B cell (primary cell): ENCODE data around the gene DAG1. TPM values are rescaled to one million over a fixed set of nuclear protein-coding genes. Genes with fewer than 3 reads are reported as not detected.

Experiments
- ATAC-seq: fragments of 200-7000 bp; cut with Tn5 transposase; one replicate; pipeline ENCODE4 v1.10.0; 2021; ENCODE audit warnings: low read depth, mild to moderate bottlenecking, moderate number of reproducible peaks, moderate library complexity
- CTCF ChIA-PET: fragments of 350-600 bp; sonication (Branson Sonifier 250); formaldehyde crosslinking; loops from one replicate; lab custom pipeline; 2021; ENCODE audit warnings: antibody characterized with exemption, inconsistent platforms; lab: Charles Lee
- POLR2A ChIA-PET: fragments of 350-600 bp; sonication (Branson Sonifier 250); formaldehyde crosslinking; loops from one replicate; lab custom pipeline; 2021; ENCODE audit warnings: antibody characterized with exemption; lab: Charles Lee
- DNase-seq: peaks from one replicate; pipeline ENCODE4 v3.0.0; 2013
- H2AFZ ChIP-seq: 2 replicates; pipeline ENCODE4 v1.6.1; 2012; ENCODE audit warnings: mild to moderate bottlenecking, low read depth, low read length; ENCODE audit not compliant: insufficient read depth, poor library complexity, severe bottlenecking
- H3K27ac ChIP-seq, 2 donors: 1 replicate in 1 of 2; 2 replicates in 1 of 2; pipeline ENCODE4 v1.5.1; 2012 to 2013; ENCODE audit warnings: low read length in 2 of 2, mild to moderate bottlenecking in 2 of 2, moderate library complexity in 1 of 2
- H3K27me3 ChIP-seq, 4 experiments: fragments of 200-600 bp in 1 of 4; sonication (generic) in 1 of 4; replicated peaks in 1 of 4; 1 replicate in 2 of 4; 2 replicates in 2 of 4; pipeline versions ENCODE4 v1.6.1 to v1.7.0; 2013 to 2016; ENCODE audit warnings: low read length in 3 of 4, mild to moderate bottlenecking in 2 of 4, mixed read lengths in 1 of 4, moderate library complexity in 1 of 4; ENCODE audit not compliant: insufficient read depth in 4 of 4, control insufficient read depth in 3 of 4; ENCODE audit errors: control extremely low read depth in 1 of 4
- H3K36me3 ChIP-seq, 2 experiments: replicated peaks in 1 of 2; 1 replicate in 1 of 2; 2 replicates in 1 of 2; pipeline versions ENCODE4 v1.6.1 to v1.7.1; 2013; ENCODE audit warnings: low read length in 1 of 2; ENCODE audit not compliant: insufficient read depth in 2 of 2, control insufficient read depth in 1 of 2; ENCODE audit errors: control extremely low read depth in 1 of 2, extremely low read depth in 1 of 2
- H3K4me1 ChIP-seq, 2 donors: fragments of 200-600 bp in 1 of 2; sonication (generic) in 1 of 2; 1 replicate in 1 of 2; 2 replicates in 1 of 2; pipeline versions ENCODE4 v1.5.1 to v1.6.1; 2013 to 2017; ENCODE audit warnings: low read length in 2 of 2; ENCODE audit not compliant: control insufficient read depth in 2 of 2, insufficient read depth in 2 of 2
- H3K4me2 ChIP-seq: replicated peaks from 2 replicates; pipeline ENCODE3; 2012; ENCODE audit warnings: mild to moderate bottlenecking, low read depth, low read length; ENCODE audit not compliant: poor library complexity, severe bottlenecking
- H3K4me3 ChIP-seq, 5 experiments: fragments of 200-600 bp in 1 of 5; sonication (generic) in 1 of 5; 1 replicate in 3 of 5; 2 replicates in 2 of 5; pipeline versions ENCODE4 v1.5.1 to v1.7.0; 2011 to 2016; ENCODE audit warnings: low read length in 4 of 5, mild to moderate bottlenecking in 4 of 5, low read depth in 2 of 5, control low read depth in 1 of 5, moderate library complexity in 1 of 5; ENCODE audit not compliant: insufficient read depth in 1 of 5; ENCODE audit errors: control extremely low read depth in 1 of 5, extremely low read depth in 1 of 5
- H3K79me2 ChIP-seq: fragments of 200-600 bp; sonication (generic); one replicate; pipeline ENCODE4 v1.6.0; 2016; ENCODE audit warnings: low read length; ENCODE audit not compliant: control insufficient read depth, insufficient read depth
- H3K9ac ChIP-seq: fragments of 200-600 bp; sonication (generic); 2 replicates; pipeline ENCODE4 v1.6.1; 2017; ENCODE audit warnings: mild to moderate bottlenecking, low read length, moderate library complexity
- H3K9me3 ChIP-seq, 3 donors: one replicate each; pipeline versions ENCODE4 v1.6.1 to v1.7.1; 2013; ENCODE audit warnings: low read length in 2 of 3; ENCODE audit not compliant: control insufficient read depth in 2 of 3, insufficient read depth in 1 of 3; ENCODE audit errors: control extremely low read depth in 1 of 3
- H4K20me1 ChIP-seq: 2 replicates; pipeline ENCODE4 v1.6.0; 2012; ENCODE audit warnings: mild to moderate bottlenecking, low read length; ENCODE audit not compliant: insufficient read depth, control insufficient read depth, poor library complexity, severe bottlenecking
- H3K27ac Mint-ChIP-seq: one replicate; pipeline ENCODE4 v1.8.0; 2021; ENCODE audit warnings: mixed read lengths
- H3K27me3 Mint-ChIP-seq: one replicate; pipeline ENCODE4 v1.8.0; 2021; ENCODE audit warnings: mixed read lengths
- H3K4me1 Mint-ChIP-seq: one replicate; pipeline ENCODE4 v1.8.0; 2021; ENCODE audit warnings: mixed read lengths
- H3K4me3 Mint-ChIP-seq: one replicate; pipeline ENCODE4 v1.8.0; 2021; ENCODE audit warnings: mixed read lengths
- H3K9me3 Mint-ChIP-seq: one replicate; pipeline ENCODE4 v1.8.0; 2022; ENCODE audit warnings: mixed read lengths; ENCODE audit not compliant: insufficient read depth
- EZH2 ChIP-seq: IDR thresholded peaks from 2 replicates; pipeline ENCODE4 v1.6.1; 2012; ENCODE audit warnings: borderline replicate concordance, low read depth, mild to moderate bottlenecking, moderate library complexity, low read length; ENCODE audit not compliant: insufficient read depth, poor library complexity, severe bottlenecking
- WGBS: methylation state at CpG from one replicate; pipeline ENCODE4 v1.1.5; 2013; ENCODE audit warnings: missing lambda C conversion rate; ENCODE audit not compliant: insufficient coverage; 5-methylcytosine and 5-hydroxymethylcytosine counted together
- intact Hi-C: fragments of 100-400 bp; cut with micrococcal nuclease; formaldehyde crosslinking; loops from one replicate; pipeline ENCODE4 v1.10.0; 2022
- polyA plus RNA-seq: library from polyadenylated mRNA; depleted of rRNA; stranded (reverse); fragments of >200 nt; gene quantifications from 2 replicates; pipeline ENCODE4 v1.2.3, GENCODE V29; 2012
- total RNA-seq, 2 donors: library from RNA; stranded (reverse); fragments of 120-200 nt in 1 of 2; gene quantifications; 1 replicate in 1 of 2; 2 replicates in 1 of 2; pipeline versions ENCODE4 v1.2.3 to v1.2.4, GENCODE V29; 2013 to 2022
- TF ChIP-seq, protein P1 (sequence below): fragments of 200-600 bp; IDR thresholded peaks from one replicate; pipeline ENCODE4 v1.8.0; 2022; ENCODE audit warnings: antibody characterized with exemption, mild to moderate bottlenecking

The DAG1 gene
- total and polyA plus RNA-seq, 2 donors (not counting 1 experiment from before 2014, with no cell fraction given): 9.6 to 27.2 TPM

DNA sequence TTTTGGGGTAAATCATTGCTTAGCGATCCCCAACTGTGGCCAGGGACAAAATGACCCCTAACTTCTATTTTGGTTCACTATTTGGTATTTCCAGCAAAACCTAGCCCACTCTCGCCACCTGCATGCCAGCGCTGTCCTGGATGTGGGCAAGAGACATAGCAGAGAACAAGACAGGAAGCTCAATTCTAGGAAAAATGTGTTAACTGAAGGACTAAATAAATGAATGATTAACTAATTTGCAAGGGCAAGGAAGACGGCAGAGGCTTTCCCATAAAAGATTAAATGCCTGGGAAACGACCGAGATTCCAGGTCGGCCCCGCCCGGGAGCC lies 41.4 kb upstream of the DAG1 start:
- Histone ChIP-seq H3K27me3 (no peaks in the 10 kb centered on the region), H4K20me1 (no peaks in the 10 kb centered on the region), H3K9me3 (no peaks in the 10 kb centered on the region), H3K79me2 (peaks cover 3% of the 10 kb centered on the region), H3K4me2 (peak overlapping the region; percentile 85), H2AFZ (peak overlapping the region; percentile 91), H3K4me3 (peak overlapping the region; percentile 47 to 77 (median 72)), H3K4me1 (peaks cover 7 to 11% of the 10 kb centered on the region in 2 donors), H3K36me3 (peaks cover 0 to 16% of the 10 kb centered on the region in 2 experiments), H3K27ac (peak overlapping the region; percentile 77 to 89), H3K9ac (peak overlapping the region; percentile 74)
- TF ChIP-seq, protein P1, sequence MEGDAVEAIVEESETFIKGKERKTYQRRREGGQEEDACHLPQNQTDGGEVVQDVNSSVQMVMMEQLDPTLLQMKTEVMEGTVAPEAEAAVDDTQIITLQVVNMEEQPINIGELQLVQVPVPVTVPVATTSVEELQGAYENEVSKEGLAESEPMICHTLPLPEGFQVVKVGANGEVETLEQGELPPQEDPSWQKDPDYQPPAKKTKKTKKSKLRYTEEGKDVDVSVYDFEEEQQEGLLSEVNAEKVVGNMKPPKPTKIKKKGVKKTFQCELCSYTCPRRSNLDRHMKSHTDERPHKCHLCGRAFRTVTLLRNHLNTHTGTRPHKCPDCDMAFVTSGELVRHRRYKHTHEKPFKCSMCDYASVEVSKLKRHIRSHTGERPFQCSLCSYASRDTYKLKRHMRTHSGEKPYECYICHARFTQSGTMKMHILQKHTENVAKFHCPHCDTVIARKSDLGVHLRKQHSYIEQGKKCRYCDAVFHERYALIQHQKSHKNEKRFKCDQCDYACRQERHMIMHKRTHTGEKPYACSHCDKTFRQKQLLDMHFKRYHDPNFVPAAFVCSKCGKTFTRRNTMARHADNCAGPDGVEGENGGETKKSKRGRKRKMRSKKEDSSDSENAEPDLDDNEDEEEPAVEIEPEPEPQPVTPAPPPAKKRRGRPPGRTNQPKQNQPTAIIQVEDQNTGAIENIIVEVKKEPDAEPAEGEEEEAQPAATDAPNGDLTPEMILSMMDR: no peak
- no peak for TF ChIP-seq EZH2
- DNase-seq (no peak), ATAC-seq (no peak)
- Mint-ChIP-seq H3K4me3 (peak overlapping the region; percentile 91), H3K9me3 (no peaks in the 10 kb centered on the region), H3K27me3 (no peaks in the 10 kb centered on the region), H3K27ac (peak overlapping the region; percentile 94), H3K4me1 (peaks cover 11% of the 10 kb centered on the region)
- CTCF ChIA-PET: interaction anchor here (0.7 to 3.0 kb wide), 10 partner anchors 12 to 263 kb away, joined by 3 to 18 read pairs (median 4); partner anchors contain the start of genes CCDC71 and USP4
- 1% methylated on average over 7 of the region's 9 CpGs for WGBS
- intact Hi-C loops: loop anchor here (1.0 kb wide), 7 partner anchors 12 to 421 kb away; partner anchors contain the start of genes DAG1, TCTA, USP4 and WDR6
- POLR2A ChIA-PET: interaction anchor here (0.6 to 2.6 kb wide), 10 partner anchors 12 to 422 kb away, joined by 3 to 35 read pairs (median 12); partner anchors contain the start of genes DAG1, GPX1, RHOA and TCTA

DNA sequence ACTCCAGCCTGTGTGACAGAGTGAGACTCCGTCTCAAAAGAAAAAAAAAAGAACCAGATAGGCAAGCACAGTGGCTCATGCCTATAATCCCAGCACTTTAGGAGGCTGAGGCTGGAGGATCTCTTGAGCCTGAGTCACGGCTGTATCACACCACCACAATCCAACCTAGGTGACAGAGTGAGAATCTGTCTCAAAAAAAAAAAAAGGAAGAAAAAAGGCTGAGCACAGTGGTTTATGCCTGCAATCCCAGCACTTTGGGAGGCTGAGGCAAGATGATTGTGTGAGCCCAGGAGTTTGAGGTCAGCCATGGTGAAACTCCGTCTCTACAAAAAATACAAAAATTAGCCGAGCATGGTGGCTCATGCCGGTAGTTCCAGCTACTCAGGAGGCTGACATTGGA lies 35.3 kb upstream of the DAG1 start:
- Mint-ChIP-seq H3K4me1 (peaks cover 4% of the 10 kb centered on the region), H3K9me3 (no peaks in the 10 kb centered on the region), H3K4me3 (no peak overlapping the region), H3K27me3 (no peaks in the 10 kb centered on the region), H3K27ac (no peak overlapping the region)
- no peaks in the 10 kb centered on the region for H3K36me3 ChIP-seq
- H3K27me3 ChIP-seq: no peaks in the 10 kb centered on the region
- TF ChIP-seq, protein P1: no peak
- no peak for TF ChIP-seq EZH2
- intact Hi-C loops: no loop called here
- POLR2A ChIA-PET: interaction anchor here (0.7 kb wide), 1 partner anchor 462 kb away, joined by 3 read pairs; no protein-coding TSS in a partner anchor
- no peaks in the 10 kb centered on the region for H4K20me1 ChIP-seq
- no peak overlapping the region for H3K4me3 ChIP-seq
- 94% methylated on average over 3 of the region's 5 CpGs for WGBS
- H3K9me3 ChIP-seq: no peaks in the 10 kb centered on the region
- ATAC-seq: no peak
- peaks cover 3 to 6% of the 10 kb centered on the region in 2 donors for H3K4me1 ChIP-seq
- no peaks in the 10 kb centered on the region for H3K79me2 ChIP-seq
- DNase-seq: no peak
- CTCF ChIA-PET: interaction anchor here (1.0 kb wide), 1 partner anchor 14 kb away, joined by 3 read pairs; no protein-coding TSS in a partner anchor
- no peak overlapping the region for H3K27ac ChIP-seq
- H3K9ac ChIP-seq: no peak overlapping the region
- no peak overlapping the region for H3K4me2 ChIP-seq
- H2AFZ ChIP-seq: no peak overlapping the region
